Measurements from ENCODE around the gene PLIN4. TPM values are rescaled to one million over a fixed set of nuclear protein-coding genes. Genes with fewer than 3 reads are reported as not detected.
"Not testable (repeated sequence)": the region's sequence is repeated elsewhere in the genome, so short reads cannot be mapped to it uniquely, and the experiment has no call there.

PLIN4 gene
- total and polyA plus RNA-seq, 5 experiments from 2014 or later, result 0.07 to 0.36 (median 0.11) TPM

DNA sequence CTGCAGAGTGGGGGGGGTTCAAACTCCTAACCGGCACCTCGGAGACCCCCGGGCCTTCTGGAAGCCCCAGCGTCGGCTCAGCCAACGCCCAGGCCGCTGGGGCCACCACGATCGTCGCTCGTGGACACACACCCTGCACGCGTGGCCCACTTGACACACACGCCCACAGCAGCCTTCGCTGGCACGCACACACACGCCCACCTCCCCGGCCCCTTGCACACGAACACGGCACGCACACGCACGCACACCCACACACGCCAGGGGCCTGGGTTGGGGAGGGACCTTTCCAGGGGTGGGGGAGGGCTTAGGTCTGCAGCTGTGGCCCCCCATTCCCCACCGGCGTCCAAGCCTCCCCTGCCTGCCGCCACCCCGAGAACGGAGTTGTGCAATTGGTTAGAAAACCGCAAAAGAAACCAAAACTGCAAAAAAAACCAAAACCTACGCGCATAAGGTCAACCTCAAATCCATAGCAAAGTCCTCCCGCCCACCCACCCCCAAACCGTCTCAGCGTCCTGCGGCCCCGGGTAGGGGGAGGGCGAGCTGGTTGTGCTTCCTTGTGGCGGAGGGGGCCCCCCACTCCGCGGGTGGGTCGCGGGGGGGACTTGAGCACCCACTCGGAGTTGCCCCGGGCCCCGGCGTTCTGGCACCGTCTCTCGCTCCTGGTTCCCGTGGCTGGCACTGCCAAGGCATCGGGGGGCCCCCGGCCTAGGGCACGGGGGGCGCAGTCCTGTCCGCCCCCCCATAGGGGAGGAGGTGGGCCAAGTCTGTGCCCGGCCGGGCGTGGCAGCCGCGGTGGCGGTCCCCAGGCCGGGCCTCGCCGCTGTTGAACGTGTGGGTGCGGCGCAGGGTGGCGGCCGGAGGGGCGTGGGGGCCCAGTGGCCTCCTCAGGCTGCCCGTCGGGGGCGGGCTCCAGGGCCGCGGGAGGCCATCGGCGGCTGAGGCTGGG lies 24.9 kb upstream of the PLIN4 start:
- ATAC-seq (no peak), DNase-seq (no peak)
- Mint-ChIP-seq H3K4me3 (no peak overlapping the region), H3K36me3 (no peaks in the 10 kb centered on the region), H3K4me1 (peaks cover 5 to 10% (median 7%) of the 10 kb centered on the region in 4 donors), H3K27ac (no peak overlapping the region), H3K9me3 (peaks cover 0 to 2% (median 0%) of the 10 kb centered on the region in 9 donors), H3K27me3 (peaks cover 0 to 20% (median 8%) of the 10 kb centered on the region in 5 donors)
- POLR2A ChIA-PET, result no interaction called here

DNA sequence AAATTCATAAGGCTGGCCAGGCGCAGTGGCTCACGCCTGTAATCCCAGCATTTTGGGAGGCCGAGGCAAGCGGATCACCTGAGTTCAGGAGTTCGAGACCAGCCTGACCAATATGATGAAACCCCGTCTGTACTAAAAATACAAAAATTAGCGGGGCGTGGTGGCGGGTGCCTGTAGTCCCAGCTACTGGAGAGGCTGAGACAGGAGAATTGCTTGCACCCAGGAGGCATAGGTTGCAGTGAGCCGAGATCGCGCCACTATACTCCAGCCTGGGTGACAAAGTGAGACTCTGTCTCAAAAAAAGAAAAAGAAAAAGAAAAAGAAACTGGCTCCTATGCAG lies 23.5 kb upstream of the PLIN4 start:
- H3K36me3 Mint-ChIP-seq, H3K4me1 Mint-ChIP-seq, POLR2A ChIA-PET, ATAC-seq, H3K4me3 Mint-ChIP-seq, H3K27ac Mint-ChIP-seq, DNase-seq, H3K9me3 Mint-ChIP-seq: not testable (repeated sequence)
- H3K27me3 Mint-ChIP-seq, result peaks cover 0 to 27% (median 8%) of the 10 kb centered on the region in 5 donors

DNA sequence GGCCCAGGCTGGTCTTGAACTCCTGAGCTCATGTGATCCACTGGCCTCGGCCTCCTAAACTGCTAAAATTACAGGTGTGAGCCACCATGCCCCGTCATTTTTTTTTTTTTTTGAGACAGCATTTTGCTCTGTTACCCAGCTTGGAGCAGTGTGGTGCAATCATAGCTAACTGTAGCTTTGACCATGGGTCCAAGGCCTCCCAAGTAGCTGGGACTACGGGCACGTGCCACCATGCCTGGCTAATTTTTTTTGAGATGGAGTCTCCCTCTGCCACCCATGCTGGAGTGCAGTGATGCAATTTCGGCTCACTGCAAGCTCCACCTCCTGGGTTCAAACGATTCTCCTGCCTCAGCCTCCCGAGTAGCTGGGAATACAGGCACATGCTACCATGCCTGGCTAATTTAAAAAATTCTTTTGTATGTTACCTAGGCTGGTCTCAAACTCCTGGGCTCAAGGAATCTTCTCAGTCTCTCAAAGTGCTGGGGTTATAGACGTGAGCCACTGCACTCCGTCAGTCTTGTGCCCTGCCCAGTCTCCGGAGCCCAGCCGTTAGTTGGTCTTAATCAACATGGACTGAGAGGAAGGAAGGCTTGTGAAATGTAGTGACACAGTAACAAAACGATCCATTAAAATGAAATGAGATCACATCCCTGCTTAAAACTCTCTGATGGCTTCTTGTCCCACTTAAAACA lies 23.0 kb upstream of the PLIN4 start:
- DNase-seq (no peak), ATAC-seq (no peak)
- Mint-ChIP-seq H3K27me3 (peaks cover 0 to 28% (median 8%) of the 10 kb centered on the region in 5 donors), H3K27ac (no peak overlapping the region), H3K4me1 (peaks cover 5 to 10% (median 7%) of the 10 kb centered on the region in 4 donors), H3K4me3 (no peak overlapping the region), H3K9me3 (peaks cover 0 to 2% (median 0%) of the 10 kb centered on the region in 9 donors), H3K36me3 (no peaks in the 10 kb centered on the region)
- POLR2A ChIA-PET, result no interaction called here

DNA sequence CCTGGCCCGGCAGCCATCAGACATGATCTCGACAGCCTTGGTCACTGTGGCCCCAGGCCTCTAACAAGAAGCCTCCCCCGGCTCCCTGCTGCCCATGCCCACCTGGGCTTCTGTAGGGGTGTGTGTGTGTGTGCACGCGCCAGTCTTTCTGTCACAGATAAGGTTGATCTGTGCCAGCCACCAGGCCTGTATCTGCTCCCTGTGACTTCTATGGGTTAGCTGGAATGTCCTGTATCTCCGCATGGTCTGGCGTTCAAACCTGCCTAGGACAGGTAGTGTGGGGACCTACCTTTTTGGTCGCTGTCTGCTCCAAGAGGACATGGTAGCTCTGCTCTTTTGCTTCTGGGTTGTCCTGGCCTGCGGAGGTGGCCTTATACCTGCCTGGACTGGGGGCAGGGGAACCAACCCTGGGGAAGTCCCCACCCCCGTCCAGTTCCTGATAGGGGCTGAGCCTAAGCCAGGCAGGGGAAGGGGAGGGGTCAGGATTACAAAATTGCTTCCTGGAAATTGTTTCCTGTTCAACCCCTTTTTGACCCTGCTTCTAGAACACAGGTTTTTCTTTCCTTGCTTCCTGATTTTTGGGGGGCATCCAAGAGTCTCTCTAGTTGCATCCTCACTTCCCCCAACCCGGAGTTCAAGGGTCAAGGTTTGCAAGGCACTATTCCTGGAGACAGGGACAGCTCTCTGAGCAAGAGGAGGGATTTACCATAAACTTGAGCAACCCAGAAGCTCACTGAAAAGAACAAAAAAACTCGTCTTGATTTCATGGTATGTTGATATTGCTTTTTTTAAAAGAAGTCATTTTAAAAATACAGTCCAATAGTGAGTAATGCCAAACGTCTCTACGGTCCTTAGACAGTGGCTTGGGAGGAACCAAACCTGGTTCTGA lies 21.7 kb upstream of the PLIN4 start, which contains the start of gene LRG1:
LRG1 (minus strand) TSS at position 344 of the 889 bp plus-strand sequence; CDS start at position 321, 23 bp downstream.
- no peaks in the 10 kb centered on the region for H3K36me3 Mint-ChIP-seq
- DNase-seq (no peak), ATAC-seq (no peak)
- peaks cover 0 to 2% (median 0%) of the 10 kb centered on the region in 9 donors for H3K9me3 Mint-ChIP-seq
- POLR2A ChIA-PET, result interaction anchor here (0.6 kb wide), 1 partner anchor 21 kb away, joined by 3 read pairs; no protein-coding TSS in a partner anchor
- H3K4me3 Mint-ChIP-seq, result peak within 1 kb of the TSS in 3 of 10 donors; percentile 15 to 38 (median 22)
- peaks cover 3 to 33% (median 8%) of the 10 kb centered on the region in 5 donors for H3K27me3 Mint-ChIP-seq
- peak within 1 kb of the TSS in 3 of 10 donors; percentile 29 to 43 (median 41) for H3K27ac Mint-ChIP-seq
- peaks cover 7 to 14% (median 14%) of the 10 kb centered on the region in 4 donors for H3K4me1 Mint-ChIP-seq

DNA sequence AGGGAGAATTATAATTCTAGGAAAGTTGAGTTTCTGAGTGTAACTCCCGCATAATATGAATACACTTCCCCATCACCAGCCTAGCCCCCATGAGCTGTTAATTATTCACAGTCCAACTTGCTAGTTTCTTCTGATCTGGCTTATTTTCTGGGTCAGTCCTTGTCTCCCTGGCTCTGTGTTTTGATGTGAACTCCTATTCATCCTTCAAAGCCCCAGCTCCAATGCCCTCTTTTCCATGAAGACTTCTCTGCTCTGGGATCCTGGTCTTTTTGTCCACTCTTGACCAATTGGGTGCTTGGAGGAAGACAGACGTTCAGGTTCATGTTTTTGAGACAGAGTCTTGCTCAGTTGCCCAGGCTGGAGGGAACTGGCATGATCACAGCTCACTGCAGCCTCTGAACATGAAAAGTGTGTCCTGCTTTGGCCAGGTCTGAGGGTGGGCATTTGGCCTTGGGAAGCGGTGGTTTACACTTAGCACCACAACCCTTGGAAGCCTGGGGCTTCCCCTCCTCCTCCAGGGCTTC lies 20.9 kb upstream of the PLIN4 start:
- Mint-ChIP-seq H3K27ac (peak overlapping the region in 1 of 10 donors; percentile 29), H3K27me3 (peaks cover 3 to 34% (median 8%) of the 10 kb centered on the region in 5 donors), H3K4me3 (no peak overlapping the region), H3K9me3 (peaks cover 0 to 2% (median 0%) of the 10 kb centered on the region in 9 donors), H3K4me1 (peaks cover 7 to 16% (median 14%) of the 10 kb centered on the region in 4 donors), H3K36me3 (no peaks in the 10 kb centered on the region)
- POLR2A ChIA-PET, result interaction anchor here (0.6 kb wide), 1 partner anchor 22 kb away, joined by 3 read pairs; no protein-coding TSS in a partner anchor
- ATAC-seq (no peak), DNase-seq (no peak)

DNA sequence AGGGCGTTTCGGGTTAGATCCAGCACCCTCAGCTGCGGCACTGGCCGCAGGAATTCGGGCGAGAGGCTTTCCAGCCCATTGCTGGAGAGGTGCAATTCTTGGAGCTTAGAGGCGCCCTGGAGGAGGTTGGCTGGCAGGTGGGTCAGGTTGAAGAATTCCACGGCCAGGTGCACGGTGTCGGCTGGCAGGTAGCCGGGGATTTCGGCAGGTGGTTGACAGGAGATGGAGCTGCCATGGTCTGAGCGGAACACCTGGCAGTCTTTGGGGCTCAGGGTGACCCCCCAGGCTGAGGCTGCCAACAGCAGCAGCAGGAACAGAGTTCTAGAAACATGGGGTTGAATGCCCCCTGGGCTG lies 20.3 kb upstream of the PLIN4 start:
- Mint-ChIP-seq H3K9me3 (peaks cover 0 to 2% (median 0%) of the 10 kb centered on the region in 9 donors), H3K4me3 (no peak overlapping the region), H3K27ac (no peak overlapping the region), H3K27me3 (peaks cover 3 to 34% (median 8%) of the 10 kb centered on the region in 5 donors), H3K36me3 (no peaks in the 10 kb centered on the region), H3K4me1 (peaks cover 7 to 16% (median 14%) of the 10 kb centered on the region in 4 donors)
- ATAC-seq (no peak), DNase-seq (no peak)
- POLR2A ChIA-PET, result interaction anchor here (0.6 kb wide), 1 partner anchor 388 kb away, joined by 5 read pairs; no protein-coding TSS in a partner anchor

DNA sequence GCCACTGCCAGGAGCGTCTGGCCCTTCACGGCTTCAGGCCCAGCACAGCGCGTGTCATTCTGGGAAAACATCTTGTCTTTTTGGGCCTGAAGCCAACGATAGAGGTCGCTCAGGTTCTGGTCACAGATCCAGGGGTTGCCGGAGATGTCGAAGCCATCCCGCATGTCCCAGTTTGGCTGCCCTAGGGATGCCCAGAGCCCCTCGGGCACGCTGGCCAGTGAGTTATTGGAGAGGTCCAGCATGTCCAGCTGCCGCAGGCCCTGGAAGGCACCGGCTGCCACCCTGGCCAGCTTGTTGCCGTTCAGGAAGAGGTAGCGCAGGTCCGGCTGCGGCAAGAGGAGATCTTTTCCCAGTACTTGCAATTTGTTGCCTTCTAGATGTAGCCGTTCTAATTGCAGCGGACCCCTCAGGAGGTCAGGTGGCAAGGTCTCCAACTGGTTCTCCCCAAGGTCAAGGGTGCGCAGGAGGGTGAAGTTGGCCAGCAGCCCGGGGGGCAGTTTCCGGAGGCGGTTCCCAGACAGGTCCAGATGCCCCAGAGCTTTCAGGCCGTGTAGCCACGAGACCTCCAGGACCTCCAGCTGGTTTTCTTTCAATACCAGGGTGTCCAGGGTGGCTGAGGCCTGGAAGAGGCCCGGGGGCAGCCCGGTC lies 19.8 kb upstream of the PLIN4 start:
- peak overlapping the region in 1 of 10 donors; percentile 18 for H3K27ac Mint-ChIP-seq
- ATAC-seq, result no peak
- H3K9me3 Mint-ChIP-seq, result peaks cover 0 to 2% (median 0%) of the 10 kb centered on the region in 9 donors
- DNase-seq, result no peak
- POLR2A ChIA-PET, result interaction anchor here (0.6 kb wide), 1 partner anchor 389 kb away, joined by 5 read pairs; no protein-coding TSS in a partner anchor
- H3K4me3 Mint-ChIP-seq, result no peak overlapping the region
- H3K4me1 Mint-ChIP-seq, result peaks cover 7 to 16% (median 14%) of the 10 kb centered on the region in 4 donors
- peaks cover 3 to 38% (median 12%) of the 10 kb centered on the region in 5 donors for H3K27me3 Mint-ChIP-seq
- H3K36me3 Mint-ChIP-seq, result no peaks in the 10 kb centered on the region

DNA sequence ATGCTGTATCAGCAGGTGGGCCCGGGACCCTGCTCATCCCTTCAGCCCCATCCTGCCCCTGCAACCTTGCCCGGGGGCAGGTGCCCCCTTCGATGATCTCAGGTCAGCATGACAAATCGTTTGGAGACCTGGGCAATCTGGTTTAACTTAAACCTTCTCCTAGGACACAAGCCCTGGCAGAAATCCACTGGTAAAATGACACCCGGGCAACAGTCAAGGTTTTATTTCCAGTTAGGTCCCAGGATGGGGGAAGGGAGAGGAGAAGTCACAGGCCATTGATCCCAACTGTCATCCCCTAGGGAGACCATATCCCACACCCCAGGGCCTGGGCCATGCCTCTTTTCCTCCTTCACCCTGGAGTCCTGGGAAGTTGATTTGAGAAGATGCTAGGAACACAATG lies 18.5 kb upstream of the PLIN4 start:
- Mint-ChIP-seq H3K9me3 (peaks cover 0 to 2% (median 0%) of the 10 kb centered on the region in 9 donors), H3K4me1 (peaks cover 7 to 16% (median 14%) of the 10 kb centered on the region in 4 donors), H3K36me3 (no peaks in the 10 kb centered on the region), H3K27ac (no peak overlapping the region), H3K4me3 (no peak overlapping the region), H3K27me3 (peaks cover 3 to 35% (median 12%) of the 10 kb centered on the region in 5 donors)
- DNase-seq (no peak), ATAC-seq (no peak)
- POLR2A ChIA-PET, result no interaction called here

DNA sequence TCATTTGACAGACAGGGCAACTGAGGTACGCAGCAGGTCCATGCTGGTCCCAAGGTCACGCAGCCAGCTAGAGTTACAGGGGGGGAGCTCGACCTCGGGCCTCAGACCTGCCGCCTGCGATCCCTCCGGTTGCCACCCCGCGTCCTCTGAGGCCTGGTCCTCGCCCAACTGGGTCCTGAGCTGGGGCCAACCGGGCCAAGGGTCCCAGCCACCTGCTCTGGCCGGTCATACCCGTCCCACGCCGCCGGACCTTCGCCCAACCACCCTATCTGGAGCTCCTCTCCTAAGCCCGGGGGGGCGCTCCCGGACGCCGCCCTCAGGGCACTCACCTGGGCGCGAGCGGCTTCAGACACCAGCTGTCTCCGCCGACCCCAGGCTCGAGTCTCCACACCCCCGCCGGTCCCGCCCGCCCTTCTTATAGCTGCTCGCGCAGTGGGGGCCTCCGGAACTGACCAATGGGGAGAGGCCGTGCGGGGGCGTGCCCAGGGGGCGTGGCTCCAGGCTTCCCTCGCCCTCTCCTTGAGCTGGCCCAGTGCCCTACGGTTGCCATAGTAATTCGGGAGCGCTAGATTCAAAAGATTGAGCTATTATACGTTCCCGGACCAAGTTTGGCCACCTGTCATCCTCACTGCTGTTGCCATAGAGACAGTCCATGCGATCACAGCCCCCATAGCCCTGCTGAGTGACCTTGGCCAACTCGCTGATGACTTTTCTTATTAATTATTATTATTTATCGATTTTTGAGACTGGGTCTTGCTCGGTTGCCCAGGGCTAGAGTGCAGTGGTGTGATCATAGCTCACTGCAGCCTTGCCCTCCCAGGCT lies 16.8 kb upstream of the PLIN4 start, which contains the start of gene PLIN5:
PLIN5 (minus strand) TSS at position 389 of the 823 bp plus-strand sequence. CDS start 1,150 bp downstream, outside the sequence.
- DNase-seq, result peak in 9 of 10 donors; percentile 32 to 83 (median 54)
- H3K4me1 Mint-ChIP-seq, result peaks cover 4 to 12% (median 7%) of the 10 kb centered on the region in 4 donors
- peaks cover 3 to 35% (median 11%) of the 10 kb centered on the region in 5 donors for H3K27me3 Mint-ChIP-seq
- no peaks in the 10 kb centered on the region for H3K9me3 Mint-ChIP-seq
- no peaks in the 10 kb centered on the region for H3K36me3 Mint-ChIP-seq
- POLR2A ChIA-PET, result interaction anchor here (0.8 to 1.0 kb wide), 2 partner anchors 10 kb away, joined by 3 read pairs; no protein-coding TSS in a partner anchor
- ATAC-seq, result peak; percentile 89 to 90
- peak within 1 kb of the TSS in 8 of 10 donors; percentile 33 to 74 (median 52) for H3K4me3 Mint-ChIP-seq
- peak within 1 kb of the TSS in 2 of 10 donors; percentile 37 to 43 for H3K27ac Mint-ChIP-seq

DNA sequence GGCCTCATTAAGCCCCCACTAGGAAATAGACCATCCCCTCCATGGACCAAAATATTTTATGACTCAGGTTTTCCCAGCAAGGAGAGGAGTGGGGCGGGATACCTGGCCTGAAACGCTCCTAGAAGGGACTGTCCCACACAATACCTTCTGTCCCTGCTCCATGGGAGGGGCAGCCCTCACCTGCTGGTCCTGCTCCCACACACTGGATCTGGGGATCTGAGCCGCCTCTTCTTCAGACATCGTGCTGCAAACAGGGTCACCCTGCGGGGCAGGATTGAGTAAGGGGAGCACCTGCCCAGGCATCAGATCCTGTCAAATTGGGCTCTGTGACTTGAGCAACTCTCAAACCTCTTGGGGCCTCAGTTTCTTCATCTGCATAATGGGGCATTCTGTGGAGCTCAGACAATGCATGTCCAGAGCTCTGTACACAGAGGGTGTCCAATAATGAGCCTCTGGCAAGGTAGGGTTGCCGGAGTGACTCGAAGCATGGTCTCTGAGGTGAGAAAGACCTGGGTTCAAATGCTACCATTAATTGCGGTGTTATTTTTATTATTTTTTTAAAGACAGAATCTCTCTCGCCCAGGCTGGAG lies 15.6 kb upstream of the PLIN4 start:
- H3K27ac Mint-ChIP-seq, result peak overlapping the region in 1 of 10 donors; percentile 53
- no peaks in the 10 kb centered on the region for H3K9me3 Mint-ChIP-seq
- ATAC-seq, result no peak
- H3K27me3 Mint-ChIP-seq, result peaks cover under 1 to 25% (median 3%) of the 10 kb centered on the region in 5 donors
- POLR2A ChIA-PET, result interaction anchor here (1.0 kb wide), 1 partner anchor 9 kb away, joined by 3 read pairs; no protein-coding TSS in a partner anchor
- DNase-seq, result no peak
- H3K36me3 Mint-ChIP-seq, result no peaks in the 10 kb centered on the region
- peaks cover 2 to 9% (median 6%) of the 10 kb centered on the region in 4 donors for H3K4me1 Mint-ChIP-seq
- H3K4me3 Mint-ChIP-seq, result no peak overlapping the region
